ENCODE data around the gene SMARCAD1. TPM values are rescaled to one million over a fixed set of nuclear protein-coding genes. Genes with fewer than 3 reads are reported as not detected.

The SMARCAD1 gene
- total RNA-seq, 1 experiment from 2014 or later = 57.1 TPM

- no peak overlapping the region for H3T11ph ChIP-seq (ENCODE audit: low read length)
- H4K5ac ChIP-seq (ENCODE audit: insufficient read length, low read depth, low read length) = no peak overlapping the region
- Mint-ChIP-seq H3K27me3 (ENCODE audit: low read depth) (no peaks in the 10 kb centered on the region), H3K36me3 (ENCODE audit: insufficient read depth in 1 of 3, low read depth in 3 of 3) (peaks cover 14 to 51% (median 47%) of the 10 kb centered on the region in 3 experiments; a peak in 6 of 7 replicates), H3K9me3 (no peaks in the 10 kb centered on the region), H3K4me3 (no peak overlapping the region), H3K27ac (no peak overlapping the region), H3K4me1 (no peaks in the 10 kb centered on the region)
- no peak overlapping the region for H3K4me2 ChIP-seq (ENCODE audit: insufficient read depth, insufficient read length, low read length)
- H2BK5ac ChIP-seq (ENCODE audit: insufficient read length, low read length) = no peak overlapping the region
- H3K23ac ChIP-seq (ENCODE audit: insufficient read length, low read depth, low read length) = no peak overlapping the region
- H2AFZ ChIP-seq (ENCODE audit: low read length) = no peak overlapping the region
- no peaks in the 10 kb centered on the region for H4K20me1 ChIP-seq (ENCODE audit: control insufficient read depth, insufficient read depth, insufficient read length)
- no peaks in the 10 kb centered on the region for H3K9me3 ChIP-seq (ENCODE audit: control insufficient read depth, low read depth, low read length)
- H3K4ac ChIP-seq (ENCODE audit: low read depth, low read length) = no peak overlapping the region
- no peaks in the 10 kb centered on the region for H3K4me1 ChIP-seq (ENCODE audit: insufficient read depth, low read length)
- no peak for DNase-seq
- H3K18ac ChIP-seq (ENCODE audit: insufficient read length, low read depth, low read length) = no peak overlapping the region
- no peaks in the 10 kb centered on the region for H3K23me2 ChIP-seq (ENCODE audit: insufficient read length, low read depth, low read length, poor library complexity, severe bottlenecking)
- no CpG with 5 or more reads among the region's 4 CpGs for WGBS (ENCODE audit: extremely low coverage, insufficient read length, low lambda C conversion rate)
- H3K14ac ChIP-seq (ENCODE audit: insufficient read depth, low read length) = no peak overlapping the region
- no peak overlapping the region for H4K91ac ChIP-seq (ENCODE audit: insufficient read length, low read depth, low read length)
- H2BK15ac ChIP-seq (ENCODE audit: low read depth, low read length) = no peak overlapping the region
- no peak overlapping the region for H2BK120ac ChIP-seq (ENCODE audit: low read depth, low read length, poor library complexity, severe bottlenecking)
- H2AK5ac ChIP-seq (ENCODE audit: insufficient read length, low read length) = no peak overlapping the region
- peaks cover 2% of the 10 kb centered on the region for H3K79me1 ChIP-seq (ENCODE audit: insufficient read depth, low read depth, low read length, poor library complexity, severe bottlenecking)
- H3K27me3 ChIP-seq (ENCODE audit: insufficient read depth, low read length) = no peaks in the 10 kb centered on the region
- H4K8ac ChIP-seq (replicated peaks; ENCODE audit: insufficient read length, low read depth, low read length) = no peak overlapping the region
- H2BK20ac ChIP-seq (ENCODE audit: low read depth, low read length, poor library complexity, severe bottlenecking) = no peak overlapping the region
- no peak overlapping the region for H3K56ac ChIP-seq (ENCODE audit: insufficient read length, low read depth, low read length)
- no peak overlapping the region for H3K9ac ChIP-seq (ENCODE audit: extremely low read depth, insufficient read length, low read length)
- no peak for TF ChIP-seq CTCF (conservative IDR thresholded peaks at IDR 0.05)
- H2BK12ac ChIP-seq (ENCODE audit: insufficient read length, low read depth, low read length) = no peak overlapping the region
- H3K79me2 ChIP-seq (ENCODE audit: insufficient read depth, low read length) = no peaks in the 10 kb centered on the region; the same call in 1 of the 2 replicates
- no peak overlapping the region for H3K27ac ChIP-seq (ENCODE audit: insufficient read length, low read depth, low read length)
Observed at GRCh38 chr4:94226763-94227162, 19.1 kb downstream of the SMARCAD1 start.
